Naive thymus-derived CD8-positive, alpha-beta T cell (primary cell): Measurements from ENCODE around the gene HYAL2. TPM values are rescaled to one million over a fixed set of nuclear protein-coding genes. Genes with fewer than 3 reads are reported as not detected.

Experiments used
- ATAC-seq, 2 donors: fragments of 150-1000 bp; cut with Tn5 transposase in 1 of 2; sonication (Bioruptor Pico), chemical (Tn5 transposase) in 1 of 2; 1 replicate in 1 of 2; 2 replicates in 1 of 2; pipeline ENCODE4 v1.10.0; 2021; ENCODE audit warnings: mild to moderate bottlenecking in 2 of 2, moderate library complexity in 2 of 2
- POLR2A ChIA-PET: fragments of 350-600 bp; sonication (Branson Sonifier 250); formaldehyde crosslinking; loops from one replicate; lab custom pipeline; 2021; ENCODE audit warnings: antibody characterized with exemption; lab: Charles Lee
- DNase-seq, 10 donors: peaks; one replicate each; pipeline versions ENCODE4 v3.0.0 to v3.0.0-alpha.2; 2020 to 2022
- H3K27ac Mint-ChIP-seq, 10 donors: one replicate each; pipeline ENCODE4 v1.8.0; 2020 to 2022; ENCODE audit warnings: mild to moderate bottlenecking in 10 of 10, mixed read lengths in 10 of 10, moderate library complexity in 4 of 10, inconsistent platforms in 1 of 10
- H3K27me3 Mint-ChIP-seq, 5 donors: one replicate each; pipeline ENCODE4 v1.8.0; 2021 to 2022; ENCODE audit warnings: mixed read lengths in 5 of 5
- H3K36me3 Mint-ChIP-seq, 3 donors: one replicate each; pipeline ENCODE4 v1.8.0; 2020 to 2022; ENCODE audit warnings: mixed read lengths in 3 of 3, mild to moderate bottlenecking in 2 of 3, inconsistent platforms in 1 of 3
- H3K4me1 Mint-ChIP-seq, 4 donors: one replicate each; pipeline ENCODE4 v1.8.0; 2021 to 2022; ENCODE audit warnings: mixed read lengths in 4 of 4
- H3K4me3 Mint-ChIP-seq, 10 donors: one replicate each; pipeline ENCODE4 v1.8.0; 2020 to 2022; ENCODE audit warnings: mild to moderate bottlenecking in 10 of 10, mixed read lengths in 10 of 10, moderate library complexity in 6 of 10, inconsistent platforms in 1 of 10
- H3K9me3 Mint-ChIP-seq, 9 donors: one replicate each; pipeline ENCODE4 v1.8.0; 2020 to 2022; ENCODE audit warnings: mixed read lengths in 9 of 9, mild to moderate bottlenecking in 3 of 9, inconsistent platforms in 1 of 9, moderate library complexity in 1 of 9
- polyA plus RNA-seq, 3 donors: library from polyadenylated mRNA; unstranded; fragments of 300-500 nt; fragmentation: Illumina TruSeq; gene quantifications; one replicate each; pipeline ENCODE4 v1.2.3, GENCODE V29; 2021
- total RNA-seq, 8 experiments: library from RNA in 2 of 8; stranded (reverse) in 2 of 8; gene quantifications; one replicate each; pipeline ENCODE4 v1.2.3 and lab custom pipeline; 2021 to 2026

Gene HYAL2
- total and polyA plus RNA-seq, 5 experiments from 2014 or later = 1.8 to 6.1 (median 2.5) TPM

- H3K27ac Mint-ChIP-seq = peak overlapping the region in 1 of 10 donors; percentile 21
- H3K4me3 Mint-ChIP-seq = peak overlapping the region in 1 of 10 donors; percentile 42
- DNase-seq = no peak
- POLR2A ChIA-PET = interaction anchor here (0.6 to 3.8 kb wide), 3 partner anchors 42 to 56 kb away, joined by 4 to 26 read pairs (median 4); partner anchors contain the start of genes CYB561D2 and NPRL2
- no peaks in the 10 kb centered on the region for H3K9me3 Mint-ChIP-seq
- peaks cover 0 to 7% (median 0%) of the 10 kb centered on the region in 3 donors for H3K36me3 Mint-ChIP-seq
- no peaks in the 10 kb centered on the region for H3K27me3 Mint-ChIP-seq
- H3K4me1 Mint-ChIP-seq = peaks cover 22 to 45% (median 39%) of the 10 kb centered on the region in 4 donors
- no peak for ATAC-seq
Observed at GRCh38 chr3:50294492-50295403, 27.8 kb downstream of the HYAL2 start.

GRCh38 chr3:50294089-50294488 is 28.5 kb downstream of the HYAL2 start:
- Mint-ChIP-seq H3K4me3 (peak overlapping the region in 1 of 10 donors; percentile 42), H3K36me3 (peaks cover 0 to 10% (median 0%) of the 10 kb centered on the region in 3 donors), H3K27ac (peak overlapping the region in 1 of 10 donors; percentile 21), H3K27me3 (no peaks in the 10 kb centered on the region), H3K4me1 (peaks cover 22 to 42% (median 33%) of the 10 kb centered on the region in 4 donors), H3K9me3 (no peaks in the 10 kb centered on the region)
- DNase-seq (no peak), ATAC-seq (no peak)
- POLR2A ChIA-PET = interaction anchor here (3.8 kb wide), 1 partner anchor 43 kb away, joined by 26 read pairs; no protein-coding TSS in a partner anchor

DNA sequence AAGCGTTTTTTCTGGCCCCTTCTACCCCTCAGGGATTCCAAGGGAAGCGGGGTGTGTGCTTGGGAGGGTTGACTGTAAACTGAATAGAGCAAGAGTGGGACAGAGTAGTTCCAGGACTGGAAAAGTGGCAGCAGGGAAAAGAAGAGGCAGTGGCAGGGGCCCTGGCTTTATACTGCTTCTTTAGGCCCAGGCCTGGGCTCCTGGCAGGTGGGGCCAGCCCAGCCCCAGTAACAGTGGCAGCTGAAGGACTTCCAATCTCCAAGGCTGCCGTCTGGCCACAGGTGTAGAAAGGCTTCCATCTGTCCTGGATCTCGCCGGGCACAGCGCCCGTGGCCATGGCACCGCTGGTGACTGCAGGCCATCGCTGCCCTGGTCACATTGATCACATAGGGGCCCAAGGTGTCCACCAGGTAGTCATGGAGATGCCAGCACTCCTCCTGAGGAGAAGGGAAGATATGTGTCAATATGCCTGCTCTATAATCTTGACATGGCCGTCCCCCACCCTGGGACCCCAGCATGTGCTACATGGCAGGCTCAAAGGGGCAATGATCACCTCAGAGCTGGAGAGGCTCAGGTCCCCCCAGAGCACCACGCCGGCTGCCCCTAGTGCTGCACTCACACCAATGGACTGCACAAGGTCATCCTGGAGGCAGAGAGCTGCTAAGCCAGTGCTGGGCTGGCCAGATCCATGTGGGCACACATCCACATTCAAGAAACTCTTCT is 29.3 kb downstream of the HYAL2 start:
- POLR2A ChIA-PET = interaction anchor here (0.6 to 3.8 kb wide), 11 partner anchors 10 to 1092 kb away, joined by 3 to 26 read pairs (median 8); partner anchors contain the start of genes CYB561D2, HYAL1, HYAL2 and MANF
- H3K27me3 Mint-ChIP-seq = no peaks in the 10 kb centered on the region
- DNase-seq (no peak), ATAC-seq (no peak)
- H3K36me3 Mint-ChIP-seq = peaks cover 0 to 18% (median 0%) of the 10 kb centered on the region in 3 donors
- peaks cover 19 to 39% (median 27%) of the 10 kb centered on the region in 4 donors for H3K4me1 Mint-ChIP-seq
- H3K9me3 Mint-ChIP-seq = no peaks in the 10 kb centered on the region
- H3K4me3 Mint-ChIP-seq = peak overlapping the region in 9 of 10 donors; percentile 82 to 95 (median 91)
- peak overlapping the region; percentile 43 to 99 (median 98) for H3K27ac Mint-ChIP-seq

DNA sequence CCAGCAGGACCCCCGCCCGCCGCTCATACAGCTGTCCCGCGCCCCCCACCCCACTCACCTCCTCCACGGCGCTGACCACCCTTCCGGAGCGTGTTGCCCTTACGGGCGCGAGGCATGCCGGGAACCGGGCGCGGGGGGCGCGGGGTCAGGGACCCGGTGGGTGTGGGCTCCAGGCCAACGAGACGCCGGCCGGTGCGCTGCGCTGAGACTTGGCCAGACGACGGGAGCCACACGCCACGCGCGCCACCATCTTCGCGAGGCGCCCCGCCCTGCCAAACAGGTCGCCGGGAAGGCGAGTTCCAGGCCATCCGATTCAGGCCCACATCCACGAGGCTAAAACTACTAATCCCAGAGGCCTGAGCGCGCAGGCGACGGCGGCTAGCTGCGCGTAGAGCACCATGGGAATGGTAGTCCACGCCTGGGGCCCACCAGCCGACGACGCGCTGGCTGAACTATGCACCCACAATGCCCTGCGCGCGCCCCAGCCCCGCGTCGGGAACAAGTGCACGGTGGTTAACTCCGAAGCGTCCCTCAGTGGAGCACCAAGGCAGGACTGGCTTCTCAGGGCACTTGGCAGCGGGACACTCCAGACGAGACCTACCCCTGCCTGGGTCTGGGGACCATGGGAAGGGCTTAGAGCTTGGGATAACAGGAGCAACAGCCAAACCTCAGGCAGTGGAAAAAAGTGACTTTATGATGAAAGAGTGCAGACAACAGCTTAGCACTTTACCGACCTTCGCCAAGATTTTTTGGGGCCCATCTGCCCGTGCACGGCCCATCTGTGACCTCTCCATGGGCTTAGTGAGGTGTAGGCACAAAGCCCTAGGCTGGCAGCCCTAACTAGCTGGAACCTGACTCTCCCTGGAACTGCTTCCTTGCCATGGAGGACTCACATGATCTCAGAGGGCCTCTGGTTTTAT is 30.1 kb downstream of the HYAL2 start, which contains the start of gene IFRD2:
Gene IFRD2 (minus strand): TSS at position 271 of the 920 bp plus-strand sequence. CDS start 155 bp downstream, at position 116.
- Mint-ChIP-seq H3K4me3 (peak within 1 kb of the TSS; percentile 82 to 95 (median 90)), H3K27me3 (no peaks in the 10 kb centered on the region), H3K9me3 (no peaks in the 10 kb centered on the region), H3K4me1 (peaks cover 16 to 31% (median 18%) of the 10 kb centered on the region in 4 donors), H3K27ac (peak within 1 kb of the TSS; percentile 93 to 99 (median 98)), H3K36me3 (peaks cover 0 to 25% (median 0%) of the 10 kb centered on the region in 3 donors)
- peak; percentile 87 to 97 (median 94) for DNase-seq
- ATAC-seq = peak; percentile 98 to 99
- POLR2A ChIA-PET = interaction anchor here (0.8 to 3.8 kb wide), 20 partner anchors 11 to 1763 kb away, joined by 3 to 26 read pairs (median 6); partner anchors contain the start of genes CYB561D2, GNAI2, HYAL1 and HYAL2

GRCh38 chr3:50290161-50290641 is 32.3 kb downstream of the HYAL2 start:
- no peak for ATAC-seq
- Mint-ChIP-seq H3K36me3 (peaks cover 0 to 22% (median 0%) of the 10 kb centered on the region in 3 donors), H3K4me1 (peaks cover 12 to 27% (median 18%) of the 10 kb centered on the region in 4 donors), H3K9me3 (no peaks in the 10 kb centered on the region), H3K27me3 (no peaks in the 10 kb centered on the region), H3K4me3 (peak overlapping the region in 5 of 10 donors; percentile 8 to 68 (median 27)), H3K27ac (peak overlapping the region in 2 of 10 donors; percentile 5 to 43)
- peak in 1 of 10 donors; percentile 15 for DNase-seq
- POLR2A ChIA-PET = interaction anchor here (1.0 to 1.3 kb wide), 2 partner anchors 9 to 47 kb away, joined by 3 to 4 read pairs; no protein-coding TSS in a partner anchor

DNA sequence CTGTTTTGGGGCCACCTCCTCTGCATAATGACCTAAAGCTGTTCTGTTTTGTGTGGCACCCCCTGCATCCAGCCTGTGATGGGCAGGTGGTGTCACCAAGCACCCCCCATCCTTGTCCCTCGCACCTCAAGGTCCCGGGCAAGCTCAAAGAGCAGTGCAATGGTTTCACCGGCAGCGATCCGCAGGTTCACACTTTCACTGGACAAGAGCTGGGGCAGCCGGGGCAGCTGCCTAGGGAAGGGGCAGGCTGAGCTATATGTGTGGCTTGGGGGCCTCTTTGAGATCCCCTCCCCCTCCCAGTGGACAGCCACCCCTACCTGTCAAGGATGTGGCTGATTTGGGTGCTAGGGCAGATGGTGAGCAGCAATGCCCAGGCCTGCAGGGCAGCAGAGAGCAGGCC is 33.4 kb downstream of the HYAL2 start:
- Mint-ChIP-seq H3K9me3 (no peaks in the 10 kb centered on the region), H3K36me3 (peaks cover 0 to 22% (median 0%) of the 10 kb centered on the region in 3 donors), H3K4me3 (peak overlapping the region in 4 of 10 donors; percentile 10 to 67 (median 16)), H3K27me3 (no peaks in the 10 kb centered on the region), H3K4me1 (peaks cover 12 to 27% (median 18%) of the 10 kb centered on the region in 4 donors), H3K27ac (peak overlapping the region in 2 of 10 donors; percentile 29 to 49)
- POLR2A ChIA-PET = interaction anchor here (1.0 to 1.7 kb wide), 3 partner anchors 10 to 95 kb away, joined by 3 to 9 read pairs (median 3); partner anchors contain the start of genes HYAL3 and NAA80
- DNase-seq (no peak), ATAC-seq (no peak)

GRCh38 chr3:50288387-50289007 is 34.0 kb downstream of the HYAL2 start:
- no peaks in the 10 kb centered on the region for H3K27me3 Mint-ChIP-seq
- ATAC-seq (no peak), DNase-seq (peak in 1 of 10 donors; percentile 15)
- H3K36me3 Mint-ChIP-seq = peaks cover 0 to 22% (median 0%) of the 10 kb centered on the region in 3 donors
- peak overlapping the region in 1 of 10 donors; percentile 10 for H3K4me3 Mint-ChIP-seq
- peak overlapping the region in 2 of 10 donors; percentile 3 to 40 for H3K27ac Mint-ChIP-seq
- POLR2A ChIA-PET = interaction anchor here (1.7 kb wide), 1 partner anchor 10 kb away, joined by 9 read pairs; the partner anchor contains the start of genes HYAL3 and NAA80
- H3K9me3 Mint-ChIP-seq = no peaks in the 10 kb centered on the region
- H3K4me1 Mint-ChIP-seq = peaks cover 12 to 27% (median 18%) of the 10 kb centered on the region in 4 donors

DNA sequence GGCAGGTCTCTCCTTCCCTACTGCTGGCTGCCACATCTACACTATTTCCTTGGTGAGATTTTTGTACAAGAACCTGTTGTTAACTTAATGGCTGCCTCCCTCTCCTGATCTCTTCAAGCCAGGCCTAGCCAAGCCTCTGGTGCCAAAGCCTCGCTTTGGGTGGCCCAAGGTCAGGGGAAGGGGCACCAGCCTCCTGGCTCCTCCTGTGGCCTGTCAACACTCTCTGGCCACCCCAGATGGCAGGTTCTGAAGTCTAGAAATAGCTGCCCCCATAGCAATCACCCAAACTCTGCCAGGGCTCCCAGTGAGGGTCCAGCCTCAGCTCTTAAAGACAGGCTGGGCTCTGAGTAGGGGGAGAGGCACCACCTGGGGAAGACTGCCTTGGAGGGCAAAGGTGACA is 35.3 kb downstream of the HYAL2 start:
- ATAC-seq (no peak), DNase-seq (no peak)
- Mint-ChIP-seq H3K36me3 (peaks cover 0 to 22% (median 0%) of the 10 kb centered on the region in 3 donors), H3K4me1 (peaks cover 5 to 16% (median 9%) of the 10 kb centered on the region in 4 donors), H3K4me3 (no peak overlapping the region), H3K27me3 (no peaks in the 10 kb centered on the region), H3K27ac (peak overlapping the region in 1 of 10 donors; percentile 50), H3K9me3 (no peaks in the 10 kb centered on the region)
- POLR2A ChIA-PET = interaction anchor here (0.7 to 0.9 kb wide), 2 partner anchors 12 to 41 kb away, joined by 3 to 4 read pairs; partner anchors contain the start of gene TUSC2

DNA sequence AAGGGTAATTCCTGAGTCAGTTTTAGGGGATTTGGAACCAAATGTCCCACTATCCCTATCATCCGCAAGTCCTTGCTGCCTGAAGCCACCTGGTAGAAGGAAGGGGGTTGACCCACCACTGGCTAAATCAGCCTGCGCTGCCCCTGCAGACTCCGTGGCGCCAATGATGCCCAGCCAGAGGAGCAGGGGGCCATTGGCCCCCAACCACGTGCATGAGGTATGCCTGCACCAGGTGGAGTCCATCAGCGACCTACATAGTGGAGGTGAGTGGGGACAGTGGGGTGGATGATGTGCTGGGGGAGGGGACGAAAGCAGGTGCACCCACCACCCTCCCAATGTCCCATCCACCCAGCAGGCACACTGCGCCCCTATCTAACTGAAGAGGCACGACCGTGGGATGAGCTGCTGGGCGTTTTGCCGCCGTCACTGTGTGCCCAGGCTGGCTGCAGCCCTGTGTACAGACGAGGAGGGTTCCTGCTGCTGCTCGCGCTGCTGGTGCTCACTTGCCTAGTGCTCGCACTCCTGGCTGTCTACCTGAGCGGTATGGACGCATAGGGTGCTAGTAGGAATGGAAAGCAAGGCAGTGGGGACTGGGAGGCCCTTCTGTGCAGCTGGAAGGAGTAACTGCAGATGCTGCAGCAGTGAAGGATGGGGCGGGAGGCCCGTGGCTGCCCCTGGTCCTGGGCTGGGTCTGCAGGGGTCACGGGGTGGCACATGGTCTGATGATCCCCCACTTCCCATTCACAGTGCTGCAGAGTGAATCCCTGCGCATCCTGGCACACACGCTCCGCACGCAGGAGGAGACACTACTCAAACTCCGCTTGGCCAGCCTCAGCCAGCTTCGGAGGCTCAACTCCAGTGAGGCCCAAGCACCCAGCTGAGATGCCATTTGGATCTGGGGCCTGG is 36.0 kb downstream of the HYAL2 start:
- ATAC-seq = no peak
- POLR2A ChIA-PET = no interaction called here
- no peaks in the 10 kb centered on the region for H3K9me3 Mint-ChIP-seq
- peaks cover 5 to 15% (median 6%) of the 10 kb centered on the region in 4 donors for H3K4me1 Mint-ChIP-seq
- peaks cover 0 to 22% (median 0%) of the 10 kb centered on the region in 3 donors for H3K36me3 Mint-ChIP-seq
- H3K4me3 Mint-ChIP-seq = no peak overlapping the region
- no peaks in the 10 kb centered on the region for H3K27me3 Mint-ChIP-seq
- DNase-seq = peak in 1 of 10 donors; percentile 15
- no peak overlapping the region for H3K27ac Mint-ChIP-seq
